Measurements from ENCODE around the gene EPAS1.
A peak's percentile ranks its signal among the peaks of the same experiment; 100 is the strongest.

EPAS1 gene

GRCh38 chr2:46386763-46387162 lies 89.6 kb downstream of the EPAS1 start:
- no peaks in the 10 kb centered on the region for H4K20me1 ChIP-seq (ENCODE audit: insufficient read depth, low read length)
- H3K36me3 ChIP-seq (replicated peaks; ENCODE audit: insufficient read depth, low read length), result no peaks in the 10 kb centered on the region
- no peak overlapping the region for H3K9ac ChIP-seq (ENCODE audit: low read length)
- TF ChIP-seq EZH2phosphoT487 (IDR thresholded peaks at IDR 0.05; ENCODE audit: low read length), result no peak
- no peak for TF ChIP-seq EZH2 (optimal IDR thresholded peaks at IDR 0.05; ENCODE audit: low read depth, low read length)
- no peak for TF ChIP-seq CTCF (IDR thresholded peaks at IDR 0.05; ENCODE audit: low read length)
- H3K27me3 ChIP-seq (replicated peaks; ENCODE audit: insufficient read depth, low read length), result no peaks in the 10 kb centered on the region
- H3K4me2 ChIP-seq (ENCODE audit: low read depth, low read length), result peak overlapping the region; percentile 26; the same call in 1 of the 2 replicates
- no peak for DNase-seq
- H2AFZ ChIP-seq (ENCODE audit: low read length), result no peak overlapping the region
- H3K9me3 ChIP-seq (replicated peaks; ENCODE audit: insufficient read depth, low read length), result no peaks in the 10 kb centered on the region
- H3K4me3 ChIP-seq (ENCODE audit: low read length), result no peak overlapping the region
- H3K79me2 ChIP-seq (ENCODE audit: low read length), result no peaks in the 10 kb centered on the region
- H3K4me1 ChIP-seq (ENCODE audit: low read length), result peaks cover 12% of the 10 kb centered on the region
- H3F3A ChIP-seq (ENCODE audit: insufficient read depth, low read length), result no peaks in the 10 kb centered on the region
- H3K9me2 ChIP-seq (replicated peaks; ENCODE audit: insufficient read depth, low read length), result no peaks in the 10 kb centered on the region
- H3K27ac ChIP-seq (ENCODE audit: low read length), result no peak overlapping the region

GRCh38 chr2:46387292-46387691 lies 90.1 kb downstream of the EPAS1 start:
- no peaks in the 10 kb centered on the region for H3K9me3 ChIP-seq (replicated peaks; ENCODE audit: insufficient read depth, low read length)
- H3K4me2 ChIP-seq (ENCODE audit: low read depth, low read length), result peak overlapping the region; percentile 26
- H3K27ac ChIP-seq (ENCODE audit: low read length), result peak overlapping the region; percentile 7; the same call in 1 of the 2 replicates
- H3K9me2 ChIP-seq (replicated peaks; ENCODE audit: insufficient read depth, low read length), result no peaks in the 10 kb centered on the region
- peak; percentile 40 for DNase-seq
- H3K79me2 ChIP-seq (ENCODE audit: low read length), result no peaks in the 10 kb centered on the region
- H3K36me3 ChIP-seq (replicated peaks; ENCODE audit: insufficient read depth, low read length), result no peaks in the 10 kb centered on the region
- no peak for TF ChIP-seq EZH2 (optimal IDR thresholded peaks at IDR 0.05; ENCODE audit: low read depth, low read length)
- no peak for TF ChIP-seq EZH2phosphoT487 (IDR thresholded peaks at IDR 0.05; ENCODE audit: low read length)
- no peak for TF ChIP-seq CTCF (IDR thresholded peaks at IDR 0.05; ENCODE audit: low read length)
- H3K27me3 ChIP-seq (replicated peaks; ENCODE audit: insufficient read depth, low read length), result no peaks in the 10 kb centered on the region
- no peaks in the 10 kb centered on the region for H4K20me1 ChIP-seq (ENCODE audit: insufficient read depth, low read length)
- H2AFZ ChIP-seq (ENCODE audit: low read length), result peak overlapping the region; percentile 26; the same call in 1 of the 2 replicates
- peaks cover 12% of the 10 kb centered on the region for H3K4me1 ChIP-seq (ENCODE audit: low read length)
- H3F3A ChIP-seq (ENCODE audit: insufficient read depth, low read length), result no peaks in the 10 kb centered on the region
- H3K9ac ChIP-seq (ENCODE audit: low read length), result no peak overlapping the region
- H3K4me3 ChIP-seq (ENCODE audit: low read length), result no peak overlapping the region

GRCh38 chr2:46387886-46388515 lies 90.8 kb downstream of the EPAS1 start:
- no peaks in the 10 kb centered on the region for H3F3A ChIP-seq (ENCODE audit: insufficient read depth, low read length)
- no peak for DNase-seq
- no peaks in the 10 kb centered on the region for H4K20me1 ChIP-seq (ENCODE audit: insufficient read depth, low read length)
- TF ChIP-seq CTCF (IDR thresholded peaks at IDR 0.05; ENCODE audit: low read length) (no peak), EZH2 (optimal IDR thresholded peaks at IDR 0.05; ENCODE audit: low read depth, low read length) (no peak), EZH2phosphoT487 (IDR thresholded peaks at IDR 0.05; ENCODE audit: low read length) (no peak)
- H3K27ac ChIP-seq (ENCODE audit: low read length), result no peak overlapping the region
- no peaks in the 10 kb centered on the region for H3K9me2 ChIP-seq (replicated peaks; ENCODE audit: insufficient read depth, low read length)
- no peaks in the 10 kb centered on the region for H3K27me3 ChIP-seq (replicated peaks; ENCODE audit: insufficient read depth, low read length)
- no peak overlapping the region for H2AFZ ChIP-seq (ENCODE audit: low read length)
- no peaks in the 10 kb centered on the region for H3K36me3 ChIP-seq (replicated peaks; ENCODE audit: insufficient read depth, low read length)
- no peaks in the 10 kb centered on the region for H3K9me3 ChIP-seq (replicated peaks; ENCODE audit: insufficient read depth, low read length)
- H3K9ac ChIP-seq (ENCODE audit: low read length), result no peak overlapping the region
- peaks cover 12% of the 10 kb centered on the region for H3K4me1 ChIP-seq (ENCODE audit: low read length)
- no peaks in the 10 kb centered on the region for H3K79me2 ChIP-seq (ENCODE audit: low read length)
- no peak overlapping the region for H3K4me3 ChIP-seq (ENCODE audit: low read length)
- H3K4me2 ChIP-seq (ENCODE audit: low read depth, low read length), result peak overlapping the region; percentile 26; the same call in 1 of the 2 replicates

Data from MM.1S (cell line).